Esophagus (tissue), 2 donors: ENCODE measurements around the gene CLHC1. TPM values are rescaled to one million over a fixed set of nuclear protein-coding genes. Genes with fewer than 3 reads are reported as not detected.
"Not testable (repeated sequence)": the region's sequence is repeated elsewhere in the genome, so short reads cannot be mapped to it uniquely, and the experiment has no call there.

Experiments
- H3K27ac ChIP-seq, 2 donors: one replicate each; pipeline ENCODE4 v1.5.1; 2013; ENCODE audit warnings: low read depth in 2 of 2, mild to moderate bottlenecking in 2 of 2, inconsistent platforms in 1 of 2, low read length in 1 of 2, moderate library complexity in 1 of 2
- H3K27me3 ChIP-seq, 2 donors: one replicate each; pipeline ENCODE4 v1.6.1; 2013; ENCODE audit warnings: low read length in 2 of 2, control low read depth in 1 of 2, mild to moderate bottlenecking in 1 of 2; ENCODE audit not compliant: insufficient read depth in 2 of 2, control insufficient read depth in 1 of 2
- H3K36me3 ChIP-seq, 2 donors: one replicate each; pipeline ENCODE4 v1.6.1; 2013; ENCODE audit warnings: low read length in 1 of 2; ENCODE audit not compliant: control insufficient read depth in 2 of 2, insufficient read depth in 2 of 2
- H3K4me1 ChIP-seq, 2 donors: one replicate each; pipeline ENCODE4 v1.6.1; 2013; ENCODE audit warnings: low read length in 1 of 2; ENCODE audit not compliant: control insufficient read depth in 2 of 2, insufficient read depth in 2 of 2
- H3K4me3 ChIP-seq, 2 donors: one replicate each; pipeline ENCODE4 v1.5.1; 2013; ENCODE audit warnings: low read length in 2 of 2, mild to moderate bottlenecking in 2 of 2, low read depth in 1 of 2, moderate library complexity in 1 of 2
- H3K9me3 ChIP-seq, 2 donors: one replicate each; pipeline ENCODE4 v1.6.1; 2013; ENCODE audit warnings: mild to moderate bottlenecking in 2 of 2, low read depth in 1 of 2, low read length in 1 of 2, moderate library complexity in 1 of 2; ENCODE audit not compliant: control insufficient read depth in 2 of 2, insufficient read depth in 1 of 2
- WGBS, 2 donors: extraction: QIAGEN DNeasy Blood & Tissue Kit; methylation state at CpG; one replicate each; pipeline ENCODE4 v1.1.7; 2013; 5-methylcytosine and 5-hydroxymethylcytosine counted together
- polyA plus RNA-seq, 2 donors: library from polyadenylated mRNA; stranded (reverse); fragments of 200-250 nt; gene quantifications; one replicate each; pipeline ENCODE4 v1.2.3, GENCODE V29; 2013
- donor health status: healthy with polysubstance abuse.
- donor health status: Bipolar disorder and iron deficiency.

CLHC1 gene
- polyA plus RNA-seq, 2 donors, result 3.9 to 10.9 TPM

DNA sequence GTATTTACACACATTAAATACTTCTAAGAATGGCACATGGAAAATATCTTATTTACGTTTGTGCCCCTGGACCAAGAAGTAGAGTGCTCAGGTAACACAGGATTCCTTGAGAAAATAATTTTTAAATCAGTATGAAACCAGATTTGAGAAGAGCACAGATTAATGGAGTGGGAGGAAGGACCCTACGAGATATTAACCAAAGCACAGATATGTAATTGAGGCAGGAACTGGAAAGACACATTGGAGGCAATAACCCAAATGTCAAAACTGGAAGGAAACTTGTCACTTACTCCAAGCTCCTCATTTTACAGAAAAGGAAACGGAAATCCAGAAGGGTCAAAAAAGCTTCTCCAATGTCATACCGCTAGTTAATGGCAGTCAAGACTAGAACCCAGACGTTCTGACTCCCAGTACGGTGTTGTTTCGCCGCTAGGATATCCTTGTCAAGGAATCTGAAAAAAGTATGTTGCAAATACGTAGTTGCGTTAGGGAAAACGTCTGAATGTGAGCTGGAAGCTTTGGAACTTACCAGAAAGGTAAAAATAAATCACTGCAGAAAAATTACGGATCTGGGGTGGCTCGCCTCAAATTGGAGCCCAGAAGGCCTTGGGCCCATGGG is 36.3 kb upstream of the CLHC1 start:
- WGBS, 2 donors, result 13 to 15% methylated on average over 13 of the region's 13 CpGs
- peak overlapping the region; percentile 75 to 89 for H3K4me3 ChIP-seq
- H3K27me3 ChIP-seq, result no peaks in the 10 kb centered on the region
- H3K36me3 ChIP-seq, result peaks cover 2% of the 10 kb centered on the region in 2 donors
- no peaks in the 10 kb centered on the region for H3K4me1 ChIP-seq
- H3K9me3 ChIP-seq, result no peaks in the 10 kb centered on the region
- peak overlapping the region; percentile 90 to 94 for H3K27ac ChIP-seq

DNA sequence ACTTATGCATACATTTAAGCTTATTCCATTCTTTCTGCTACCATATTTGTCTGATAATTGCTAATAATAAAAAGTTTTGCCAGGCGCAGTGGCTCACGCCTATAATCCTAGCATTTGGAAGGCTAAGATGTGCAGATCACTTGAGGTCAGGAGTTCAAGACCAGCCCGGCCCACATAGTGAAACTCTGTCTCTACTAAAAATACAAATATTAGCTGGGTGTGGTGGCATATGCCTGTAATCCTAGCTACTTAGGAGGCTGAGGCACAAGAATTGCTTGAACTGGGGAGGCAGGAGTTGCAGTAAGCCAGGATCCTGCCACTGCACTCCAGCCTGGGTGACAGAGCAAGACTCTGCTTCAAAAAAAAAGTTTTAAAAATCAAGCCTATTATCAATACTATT is 27.5 kb upstream of the CLHC1 start:
- not testable (repeated sequence) for H3K36me3 ChIP-seq, H3K4me3 ChIP-seq, H3K27ac ChIP-seq, H3K4me1 ChIP-seq, H3K9me3 ChIP-seq, H3K27me3 ChIP-seq
- 85 to 90% methylated on average over 3 of the region's 3 CpGs for WGBS, 2 donors

DNA sequence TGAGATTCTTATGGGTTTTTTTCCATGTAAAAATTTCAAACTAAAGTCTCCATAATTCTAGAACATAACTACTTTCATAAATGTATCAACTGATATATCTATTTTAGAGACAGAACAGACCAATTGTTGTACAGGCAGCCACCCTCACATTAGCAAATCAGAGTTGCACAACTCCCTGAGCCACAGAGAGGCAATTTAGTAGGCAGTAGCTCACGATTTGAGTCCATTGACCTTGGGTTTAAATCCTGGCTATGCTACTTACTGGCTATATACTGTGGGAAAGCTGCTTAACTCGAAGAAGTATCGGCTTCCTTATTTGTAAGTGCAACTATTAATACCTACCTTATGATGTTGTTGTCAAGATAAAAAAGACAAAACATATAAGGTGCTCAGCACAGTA is 20.7 kb upstream of the CLHC1 start:
- 77 to 89% methylated on average over 3 of the region's 3 CpGs for WGBS, 2 donors
- no peaks in the 10 kb centered on the region for H3K27me3 ChIP-seq
- H3K4me1 ChIP-seq, result no peaks in the 10 kb centered on the region
- H3K9me3 ChIP-seq, result no peaks in the 10 kb centered on the region
- no peak overlapping the region for H3K4me3 ChIP-seq
- H3K36me3 ChIP-seq, result peaks cover 5 to 6% of the 10 kb centered on the region in 2 donors
- no peak overlapping the region for H3K27ac ChIP-seq

DNA sequence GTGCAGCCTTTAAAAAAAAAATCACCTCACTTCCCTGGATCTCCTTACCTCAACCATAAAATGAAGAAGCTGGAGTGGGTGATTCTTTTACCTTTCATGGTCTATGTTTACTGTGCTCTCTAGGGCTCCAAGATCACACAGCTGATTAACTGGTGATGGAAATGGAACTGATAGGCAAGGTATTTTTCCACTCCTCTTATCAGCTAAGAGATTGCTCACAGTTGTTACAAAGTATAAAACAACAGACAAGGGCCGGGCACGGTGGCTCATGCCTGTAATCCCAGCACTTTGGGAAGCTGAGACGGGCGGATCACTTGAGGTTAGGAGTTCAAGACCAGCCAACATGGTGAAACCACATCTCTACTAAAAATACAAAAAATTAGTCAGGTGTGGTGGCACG is 14.9 kb upstream of the CLHC1 start:
- peaks cover 3 to 5% of the 10 kb centered on the region in 2 donors for H3K36me3 ChIP-seq
- no peak overlapping the region for H3K27ac ChIP-seq
- no peak overlapping the region for H3K4me3 ChIP-seq
- H3K4me1 ChIP-seq, result no peaks in the 10 kb centered on the region
- H3K9me3 ChIP-seq, result no peaks in the 10 kb centered on the region
- H3K27me3 ChIP-seq, result no peaks in the 10 kb centered on the region
- WGBS, 2 donors, result 82 to 84% methylated on average over 5 of the region's 5 CpGs

DNA sequence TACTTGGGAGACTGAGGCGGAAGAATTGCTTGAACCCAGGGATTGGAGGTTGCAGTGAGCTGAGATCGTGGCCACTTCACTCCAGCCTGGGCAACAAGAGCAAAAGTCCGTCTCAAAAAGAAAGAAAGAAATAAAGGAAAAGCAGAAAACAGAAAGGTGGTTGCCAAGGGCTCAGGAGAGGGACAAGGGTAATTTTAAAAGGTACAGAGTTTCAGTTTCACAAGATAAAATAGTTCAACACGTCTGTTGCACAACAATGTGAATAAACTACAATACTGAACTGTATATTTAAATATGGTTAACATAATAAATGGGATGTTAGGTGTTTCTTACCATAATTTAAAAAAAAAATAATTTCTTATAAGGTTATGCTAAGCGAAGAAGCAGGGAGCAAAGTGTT is 13.3 kb upstream of the CLHC1 start:
- 88 to 91% methylated on average over 5 of the region's 5 CpGs for WGBS, 2 donors
- H3K36me3 ChIP-seq, result peaks cover 3 to 5% of the 10 kb centered on the region in 2 donors

DNA sequence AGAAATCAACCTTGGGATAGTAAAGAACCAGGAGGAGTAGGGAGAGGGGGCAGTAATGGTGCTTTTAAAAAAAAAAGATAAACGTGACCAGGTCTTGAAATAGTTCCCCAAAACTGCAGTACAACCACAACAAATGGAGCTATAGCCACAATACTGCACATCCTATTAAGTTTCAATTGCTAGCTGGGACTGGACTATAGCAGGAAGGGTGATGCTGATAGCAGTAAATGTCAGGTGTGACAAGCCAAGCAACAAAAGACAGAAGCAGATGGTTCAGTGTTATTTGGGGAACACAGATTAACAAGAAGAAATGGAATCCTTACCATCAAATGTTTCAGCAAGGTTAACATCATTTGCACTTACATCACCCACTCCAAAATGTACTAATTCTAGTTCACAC is 10.5 kb upstream of the CLHC1 start:
- Histone ChIP-seq H3K27me3 (no peaks in the 10 kb centered on the region), H3K4me1 (no peaks in the 10 kb centered on the region), H3K4me3 (no peak overlapping the region), H3K36me3 (no peaks in the 10 kb centered on the region), H3K9me3 (no peaks in the 10 kb centered on the region), H3K27ac (no peak overlapping the region)
- WGBS, 2 donors, result 67 to 68% methylated on average over 1 of the region's 1 CpG

More for the DNA sequence above, 13.3 kb upstream of the CLHC1 start:
- Histone ChIP-seq H3K27me3 (no peaks in the 10 kb centered on the region), H3K4me1 (no peaks in the 10 kb centered on the region), H3K9me3 (no peaks in the 10 kb centered on the region), H3K4me3 (no peak overlapping the region), H3K27ac (no peak overlapping the region)

DNA sequence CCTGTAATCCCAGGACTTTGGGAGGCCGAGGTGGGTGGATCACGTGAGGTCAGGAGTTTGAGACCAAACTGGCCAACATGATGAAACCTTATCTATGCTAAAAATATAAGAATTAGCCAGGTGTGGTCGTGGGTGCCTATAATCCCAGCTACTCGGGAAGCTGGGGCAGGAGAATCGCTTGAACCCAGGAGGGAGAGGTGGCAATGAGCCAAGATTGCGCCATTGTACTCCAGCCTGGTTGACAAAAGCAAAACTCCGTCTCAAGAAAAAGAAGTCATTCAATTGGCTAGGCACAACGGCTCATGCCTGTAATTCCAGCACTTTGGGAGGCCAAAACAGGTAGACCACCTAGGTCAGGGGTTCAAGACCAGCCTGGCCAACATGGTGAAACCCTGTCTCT is 9.5 kb upstream of the CLHC1 start:
- WGBS, 2 donors, result 94 to 95% methylated on average over 8 of the region's 8 CpGs

DNA sequence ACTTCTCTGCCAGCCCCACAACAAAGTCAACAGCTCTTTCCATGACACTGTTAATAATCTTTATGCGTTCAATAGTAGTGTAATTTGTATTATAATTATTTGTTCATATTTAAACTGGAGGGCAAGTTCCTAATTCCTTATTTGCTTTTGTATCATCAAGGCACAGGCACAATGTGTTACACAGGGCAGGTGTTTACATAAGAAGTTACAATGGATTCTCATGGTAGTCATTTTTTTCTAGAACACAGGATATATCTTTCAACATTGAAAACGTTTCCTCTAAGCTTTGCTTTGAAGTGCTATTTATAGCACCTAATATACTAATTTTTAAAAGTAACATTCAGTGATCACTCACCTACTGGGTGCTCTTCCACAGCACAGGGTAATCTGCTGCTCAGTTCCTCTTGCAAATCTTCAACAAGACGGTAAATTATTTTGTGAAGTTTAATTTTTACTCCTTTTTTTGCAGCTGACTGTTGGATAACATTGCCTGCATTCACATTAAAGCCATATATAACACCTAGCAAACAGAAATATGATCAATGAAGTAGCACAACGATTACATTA is 7.6 kb upstream of the CLHC1 start:
- no peaks in the 10 kb centered on the region for H3K4me1 ChIP-seq
- peaks cover 0 to 6% of the 10 kb centered on the region in 2 donors for H3K36me3 ChIP-seq
- no peak overlapping the region for H3K27ac ChIP-seq
- H3K9me3 ChIP-seq, result no peaks in the 10 kb centered on the region
- H3K4me3 ChIP-seq, result no peak overlapping the region
- H3K27me3 ChIP-seq, result no peaks in the 10 kb centered on the region
- 50 to 55% methylated on average over 4 of the region's 4 CpGs for WGBS, 2 donors

More for the DNA sequence above, 9.5 kb upstream of the CLHC1 start:
- H3K9me3 ChIP-seq, H3K27ac ChIP-seq, H3K4me3 ChIP-seq, H3K27me3 ChIP-seq, H3K4me1 ChIP-seq, H3K36me3 ChIP-seq: not testable (repeated sequence)

DNA sequence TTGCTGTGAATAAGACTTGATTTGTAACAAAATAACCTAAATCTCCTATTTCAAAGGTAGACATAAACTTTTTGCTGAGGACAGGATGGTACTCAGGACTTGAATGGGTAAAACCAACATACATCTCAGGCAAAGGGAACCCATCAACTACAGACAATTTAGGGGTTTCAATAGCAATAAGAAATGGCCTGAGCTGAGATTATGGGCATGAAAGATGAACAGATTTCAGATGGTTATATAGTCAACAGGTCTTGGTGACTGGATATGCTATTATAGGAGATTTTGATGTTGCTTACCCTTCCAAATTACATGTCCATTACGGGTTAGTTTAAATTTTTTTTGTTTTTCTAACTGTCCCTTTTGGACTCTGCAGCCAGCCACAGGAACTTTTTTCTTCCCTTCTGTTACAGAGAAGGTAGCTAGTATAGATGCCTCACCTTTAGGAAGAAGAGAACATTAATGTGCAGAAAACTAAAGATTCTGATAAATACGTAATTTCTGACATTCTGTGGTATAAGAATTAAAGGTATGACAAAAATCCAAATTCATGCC is 5.0 kb upstream of the CLHC1 start:
- WGBS, 2 donors, result 85 to 88% methylated on average over 2 of the region's 2 CpGs
- Histone ChIP-seq H3K27ac (no peak overlapping the region), H3K27me3 (no peaks in the 10 kb centered on the region), H3K9me3 (no peaks in the 10 kb centered on the region), H3K36me3 (peaks cover 2 to 9% of the 10 kb centered on the region in 2 donors), H3K4me3 (no peak overlapping the region), H3K4me1 (no peaks in the 10 kb centered on the region)
